ENCODE measurements around the gene CMBL. TPM values are rescaled to one million over a fixed set of nuclear protein-coding genes. Genes with fewer than 3 reads are reported as not detected.

The CMBL gene
- total and polyA plus RNA-seq, 5 donors from 2014 or later: 0.13 to 0.59 (median 0.33) TPM; not detected in 2

GRCh38 chr5:10301842-10302610, 5.7 kb downstream of the CMBL start:
- no peak overlapping the region for H3K27ac Mint-ChIP-seq
- Histone ChIP-seq H3K36me3 (ENCODE audit: control insufficient read depth, insufficient read depth, low read length) (no peaks in the 10 kb centered on the region), H3K4me3 (ENCODE audit: low read depth, low read length) (no peak overlapping the region), H3K9me3 (ENCODE audit: control insufficient read depth in 2 of 2, low read length in 2 of 2) (no peaks in the 10 kb centered on the region), H3K27me3 (ENCODE audit: control insufficient read depth, insufficient read depth, low read length) (peaks cover 7% of the 10 kb centered on the region), H3K4me1 (ENCODE audit: control insufficient read depth, insufficient read depth, low read length, poor library complexity, severe bottlenecking) (no peaks in the 10 kb centered on the region), H3K27ac (ENCODE audit: insufficient read depth, low read length, poor library complexity, severe bottlenecking) (no peak overlapping the region)
- ATAC-seq (ENCODE audit: low read depth in 2 of 2) (no peak), DNase-seq (no peak)
- peaks cover 0 to 6% (median 0%) of the 10 kb centered on the region in 7 donors for H3K9me3 Mint-ChIP-seq
- H3K27me3 Mint-ChIP-seq: peaks cover 48% of the 10 kb centered on the region
- no peaks in the 10 kb centered on the region for H3K36me3 Mint-ChIP-seq
- H3K4me3 Mint-ChIP-seq: no peak overlapping the region
- H3K4me1 Mint-ChIP-seq: peaks cover 0 to 7% (median 1%) of the 10 kb centered on the region in 4 donors

- no peaks in the 10 kb centered on the region for H3K4me1 ChIP-seq (ENCODE audit: control insufficient read depth, insufficient read depth, low read length, poor library complexity, severe bottlenecking)
- H3K36me3 Mint-ChIP-seq: no peaks in the 10 kb centered on the region
- H3K27me3 ChIP-seq (ENCODE audit: control insufficient read depth, insufficient read depth, low read length): peaks cover 4% of the 10 kb centered on the region
- H3K4me1 Mint-ChIP-seq: peaks cover 0 to 6% (median 0%) of the 10 kb centered on the region in 4 donors
- H3K36me3 ChIP-seq (ENCODE audit: control insufficient read depth, insufficient read depth, low read length): no peaks in the 10 kb centered on the region
- H3K27ac ChIP-seq (ENCODE audit: insufficient read depth, low read length, poor library complexity, severe bottlenecking): no peak overlapping the region
- ATAC-seq (ENCODE audit: low read depth in 2 of 2) (no peak), DNase-seq (no peak)
- H3K4me3 ChIP-seq (ENCODE audit: low read depth, low read length): no peak overlapping the region
- peaks cover 40% of the 10 kb centered on the region for H3K27me3 Mint-ChIP-seq
- H3K9me3 ChIP-seq (ENCODE audit: control insufficient read depth in 2 of 2, low read length in 2 of 2): no peaks in the 10 kb centered on the region
- no peak overlapping the region for H3K4me3 Mint-ChIP-seq
- H3K9me3 Mint-ChIP-seq: peaks cover 0 to 2% (median 0%) of the 10 kb centered on the region in 7 donors
- H3K27ac Mint-ChIP-seq: no peak overlapping the region
Measured at GRCh38 chr5:10301266-10301665, 6.4 kb downstream of the CMBL start.

- peaks cover 0 to 2% (median 0%) of the 10 kb centered on the region in 7 donors for H3K9me3 Mint-ChIP-seq
- DNase-seq (no peak), ATAC-seq (ENCODE audit: low read depth in 2 of 2) (no peak)
- peaks cover 4% of the 10 kb centered on the region for H3K27me3 ChIP-seq (ENCODE audit: control insufficient read depth, insufficient read depth, low read length)
- peaks cover 32% of the 10 kb centered on the region for H3K27me3 Mint-ChIP-seq
- no peaks in the 10 kb centered on the region for H3K4me1 ChIP-seq (ENCODE audit: control insufficient read depth, insufficient read depth, low read length, poor library complexity, severe bottlenecking)
- peaks cover 0 to 6% (median 0%) of the 10 kb centered on the region in 4 donors for H3K4me1 Mint-ChIP-seq
- H3K27ac Mint-ChIP-seq: no peak overlapping the region
- H3K4me3 Mint-ChIP-seq: no peak overlapping the region
- H3K36me3 Mint-ChIP-seq: no peaks in the 10 kb centered on the region
- H3K36me3 ChIP-seq (ENCODE audit: control insufficient read depth, insufficient read depth, low read length): no peaks in the 10 kb centered on the region
- H3K4me3 ChIP-seq (ENCODE audit: low read depth, low read length): no peak overlapping the region
- H3K9me3 ChIP-seq (ENCODE audit: control insufficient read depth in 2 of 2, low read length in 2 of 2): no peaks in the 10 kb centered on the region
- no peak overlapping the region for H3K27ac ChIP-seq (ENCODE audit: insufficient read depth, low read length, poor library complexity, severe bottlenecking)
Measured at GRCh38 chr5:10300246-10300645, 7.5 kb downstream of the CMBL start.

- H3K4me1 Mint-ChIP-seq: peaks cover 0 to under 1% (median 0%) of the 10 kb centered on the region in 4 donors
- H3K27ac Mint-ChIP-seq: no peak overlapping the region
- Histone ChIP-seq H3K9me3 (ENCODE audit: control insufficient read depth in 2 of 2, low read length in 2 of 2) (no peaks in the 10 kb centered on the region), H3K36me3 (ENCODE audit: control insufficient read depth, insufficient read depth, low read length) (no peaks in the 10 kb centered on the region), H3K27me3 (ENCODE audit: control insufficient read depth, insufficient read depth, low read length) (peaks cover 4% of the 10 kb centered on the region), H3K4me1 (ENCODE audit: control insufficient read depth, insufficient read depth, low read length, poor library complexity, severe bottlenecking) (no peaks in the 10 kb centered on the region), H3K27ac (ENCODE audit: insufficient read depth, low read length, poor library complexity, severe bottlenecking) (no peak overlapping the region), H3K4me3 (ENCODE audit: low read depth, low read length) (no peak overlapping the region)
- H3K36me3 Mint-ChIP-seq: no peaks in the 10 kb centered on the region
- peaks cover 22% of the 10 kb centered on the region for H3K27me3 Mint-ChIP-seq
- H3K9me3 Mint-ChIP-seq: peaks cover 0 to 9% (median 0%) of the 10 kb centered on the region in 7 donors
- no peak for ATAC-seq (ENCODE audit: low read depth in 2 of 2)
- DNase-seq: no peak
- H3K4me3 Mint-ChIP-seq: no peak overlapping the region
Measured at GRCh38 chr5:10297646-10298204, 10.0 kb downstream of the CMBL start.

- no peak overlapping the region for H3K27ac Mint-ChIP-seq
- Histone ChIP-seq H3K9me3 (ENCODE audit: control insufficient read depth in 2 of 2, low read length in 2 of 2) (no peaks in the 10 kb centered on the region), H3K36me3 (ENCODE audit: control insufficient read depth, insufficient read depth, low read length) (no peaks in the 10 kb centered on the region), H3K4me3 (ENCODE audit: low read depth, low read length) (no peak overlapping the region), H3K4me1 (ENCODE audit: control insufficient read depth, insufficient read depth, low read length, poor library complexity, severe bottlenecking) (no peaks in the 10 kb centered on the region), H3K27ac (ENCODE audit: insufficient read depth, low read length, poor library complexity, severe bottlenecking) (no peak overlapping the region), H3K27me3 (ENCODE audit: control insufficient read depth, insufficient read depth, low read length) (peaks cover 4% of the 10 kb centered on the region)
- H3K4me3 Mint-ChIP-seq: no peak overlapping the region
- no peak for DNase-seq
- no peaks in the 10 kb centered on the region for H3K36me3 Mint-ChIP-seq
- H3K27me3 Mint-ChIP-seq: peaks cover 23% of the 10 kb centered on the region
- H3K9me3 Mint-ChIP-seq: peaks cover 0 to 13% (median 0%) of the 10 kb centered on the region in 7 donors
- ATAC-seq (ENCODE audit: low read depth in 2 of 2): no peak
- no peaks in the 10 kb centered on the region for H3K4me1 Mint-ChIP-seq
Measured at GRCh38 chr5:10295619-10296326, 11.9 kb downstream of the CMBL start.

- Histone ChIP-seq H3K27ac (ENCODE audit: insufficient read depth, low read length, poor library complexity, severe bottlenecking) (no peak overlapping the region), H3K4me3 (ENCODE audit: low read depth, low read length) (no peak overlapping the region), H3K36me3 (ENCODE audit: control insufficient read depth, insufficient read depth, low read length) (no peaks in the 10 kb centered on the region), H3K27me3 (ENCODE audit: control insufficient read depth, insufficient read depth, low read length) (peaks cover 3% of the 10 kb centered on the region), H3K4me1 (ENCODE audit: control insufficient read depth, insufficient read depth, low read length, poor library complexity, severe bottlenecking) (no peaks in the 10 kb centered on the region), H3K9me3 (ENCODE audit: control insufficient read depth in 2 of 2, low read length in 2 of 2) (no peaks in the 10 kb centered on the region)
- no peak for ATAC-seq (ENCODE audit: low read depth in 2 of 2)
- Mint-ChIP-seq H3K36me3 (no peaks in the 10 kb centered on the region), H3K9me3 (peaks cover 0 to 12% (median 0%) of the 10 kb centered on the region in 7 donors), H3K4me3 (no peak overlapping the region), H3K4me1 (no peaks in the 10 kb centered on the region), H3K27ac (no peak overlapping the region), H3K27me3 (peaks cover 18% of the 10 kb centered on the region)
- DNase-seq: no peak
Measured at GRCh38 chr5:10293907-10294662, 13.6 kb downstream of the CMBL start.

GRCh38 chr5:10291692-10292339, 15.9 kb downstream of the CMBL start:
- no peaks in the 10 kb centered on the region for H3K36me3 Mint-ChIP-seq
- no peak overlapping the region for H3K27ac Mint-ChIP-seq
- H3K9me3 Mint-ChIP-seq: peaks cover 0 to 12% (median 0%) of the 10 kb centered on the region in 7 donors

More at GRCh38 chr5:10291692-10292339, 15.9 kb downstream of the CMBL start:
- DNase-seq (no peak), ATAC-seq (ENCODE audit: low read depth in 2 of 2) (no peak)
- Mint-ChIP-seq H3K4me1 (peaks cover 0 to 4% (median 0%) of the 10 kb centered on the region in 4 donors), H3K27me3 (peaks cover 15% of the 10 kb centered on the region), H3K4me3 (no peak overlapping the region)
- H3K9me3 ChIP-seq (ENCODE audit: control insufficient read depth in 2 of 2, low read length in 2 of 2): no peaks in the 10 kb centered on the region
- no peaks in the 10 kb centered on the region for H3K4me1 ChIP-seq (ENCODE audit: control insufficient read depth, insufficient read depth, low read length, poor library complexity, severe bottlenecking)
- H3K36me3 ChIP-seq (ENCODE audit: control insufficient read depth, insufficient read depth, low read length): no peaks in the 10 kb centered on the region
- H3K4me3 ChIP-seq (ENCODE audit: low read depth, low read length): no peak overlapping the region
- no peak overlapping the region for H3K27ac ChIP-seq (ENCODE audit: insufficient read depth, low read length, poor library complexity, severe bottlenecking)
- H3K27me3 ChIP-seq (ENCODE audit: control insufficient read depth, insufficient read depth, low read length): peaks cover 3% of the 10 kb centered on the region

Measured in CD4-positive, CD25-positive, alpha-beta regulatory T cell (primary cell).